Measurements from ENCODE around the gene COX7B2.

The COX7B2 gene, protein sequence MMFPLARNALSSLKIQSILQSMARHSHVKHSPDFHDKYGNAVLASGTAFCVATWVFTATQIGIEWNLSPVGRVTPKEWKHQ

DNA sequence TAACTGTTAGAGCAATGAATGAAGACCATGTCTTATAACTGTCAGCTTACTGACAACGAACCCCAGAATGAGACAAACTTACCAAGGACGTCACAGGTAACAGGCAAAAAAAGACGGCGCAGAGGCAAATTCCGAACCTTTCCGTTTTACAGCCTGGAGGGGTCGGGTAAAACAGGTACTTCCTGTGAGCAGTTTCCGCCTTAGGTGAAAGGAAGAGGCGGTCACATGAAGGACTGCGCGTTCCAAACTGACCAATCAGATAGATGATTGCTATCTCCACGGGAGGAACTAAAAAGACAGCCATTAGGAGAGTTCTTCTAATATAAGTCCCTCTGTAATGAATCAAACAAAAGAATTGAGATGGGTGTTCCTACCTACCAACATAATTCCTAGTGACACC, at the start of gene COX7B2:
Gene COX7B2 (minus strand): TSS at position 168 of the 400 bp plus-strand sequence. CDS start 174,053 bp downstream, outside the sequence.
- DNase-seq, result no peak

DNA sequence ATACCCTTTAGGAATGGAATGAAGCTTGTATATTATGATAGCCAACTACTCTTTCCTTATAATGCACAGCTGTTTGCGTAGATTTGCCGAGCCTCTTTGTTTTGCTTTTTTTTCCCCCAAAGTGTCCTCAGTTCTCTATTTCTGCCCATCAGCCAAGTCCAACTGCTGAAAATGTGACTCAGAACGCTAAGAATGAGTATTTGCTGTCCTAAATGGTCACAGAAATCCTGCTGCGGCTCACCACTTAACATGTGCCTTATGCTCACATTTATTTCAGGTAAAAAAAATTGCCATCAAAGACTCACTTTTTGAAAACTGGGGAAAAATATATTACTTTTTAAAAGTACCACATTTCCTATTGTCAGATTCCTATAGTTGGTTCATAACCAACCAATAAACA, 47.4 kb upstream of the COX7B2 start:
- DNase-seq, result no peak

- no peak for DNase-seq
Measured at GRCh38 chr4:46955601-46956000, 46.6 kb upstream of the COX7B2 start.

DNA sequence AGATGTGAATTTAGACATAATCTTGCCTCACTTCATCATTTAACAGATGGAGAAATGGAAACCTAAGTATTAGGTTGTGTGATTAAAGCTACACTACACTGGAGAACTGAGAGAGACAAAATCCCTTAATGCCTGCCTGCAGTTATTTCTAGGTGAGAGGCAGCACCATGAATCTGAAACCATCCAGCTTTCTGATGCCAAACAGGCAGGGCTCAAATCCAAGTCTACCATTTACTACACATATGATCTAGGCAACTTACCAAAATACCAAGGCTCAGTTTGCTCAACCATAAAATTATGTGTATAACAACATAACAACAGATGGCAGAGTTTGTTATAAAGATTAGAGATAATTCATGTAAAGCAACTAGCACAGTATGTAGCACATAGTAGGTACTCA, 45.6 kb upstream of the COX7B2 start:
- no peak for DNase-seq

DNA sequence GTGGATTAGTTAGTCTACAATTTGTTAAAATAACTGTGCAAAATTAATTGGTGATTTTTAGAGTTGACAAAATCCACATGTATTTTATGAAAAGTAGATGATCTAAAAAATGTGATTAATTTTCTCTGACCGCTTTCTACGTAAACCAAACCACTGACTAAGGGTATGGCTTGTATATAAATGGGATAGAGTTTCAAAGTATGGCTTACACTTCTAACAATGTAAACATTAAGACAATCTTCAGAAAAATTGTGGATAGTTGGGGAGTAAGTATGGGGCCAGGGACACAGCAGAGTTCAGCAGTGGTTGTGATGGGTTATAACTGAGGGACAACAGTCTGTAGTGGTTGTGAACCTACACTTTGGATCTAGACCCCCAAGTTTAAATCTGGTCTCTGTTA, 44.5 kb upstream of the COX7B2 start:
- DNase-seq, result no peak

DNA sequence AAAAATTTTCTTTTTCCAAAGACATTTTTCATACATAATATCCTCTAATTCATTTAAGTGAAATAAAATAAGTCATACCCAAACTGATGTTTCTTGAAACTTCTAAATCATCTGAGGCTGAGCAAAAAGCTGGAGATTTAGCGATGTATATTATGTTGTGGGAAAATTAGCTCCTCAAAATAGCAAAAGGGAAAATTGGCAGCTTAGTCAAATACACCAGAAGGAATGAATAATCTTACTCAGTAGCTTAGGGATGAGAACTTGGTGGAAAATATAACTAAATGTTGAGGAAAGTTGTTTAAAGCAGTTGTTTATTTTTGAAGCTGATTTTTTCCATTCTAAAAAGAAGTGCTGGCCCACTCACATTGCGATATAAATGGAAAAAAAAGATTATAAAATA, 43.4 kb upstream of the COX7B2 start:
- no peak for DNase-seq

- no peak for DNase-seq
Measured at GRCh38 chr4:46950826-46951225, 41.8 kb upstream of the COX7B2 start.

DNA sequence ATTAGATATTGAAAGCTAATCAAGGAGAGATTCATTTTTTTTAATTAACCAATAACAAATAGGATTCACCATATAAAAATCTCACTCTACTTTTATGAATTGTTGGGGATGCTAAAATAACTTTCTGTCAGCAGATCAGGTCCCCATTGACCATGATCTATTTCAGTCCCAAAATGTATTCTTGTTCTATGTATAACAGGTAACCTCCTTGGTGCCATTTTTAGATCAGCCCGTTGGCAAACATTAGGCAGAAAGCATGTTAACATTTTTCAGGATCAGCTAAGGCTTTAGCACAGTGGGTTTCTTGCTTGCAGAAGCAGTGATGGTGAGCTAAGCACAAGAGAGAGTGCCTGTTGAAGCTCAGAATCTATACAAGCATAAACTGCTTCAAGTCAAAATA, 40.8 kb upstream of the COX7B2 start:
- DNase-seq, result no peak

DNA sequence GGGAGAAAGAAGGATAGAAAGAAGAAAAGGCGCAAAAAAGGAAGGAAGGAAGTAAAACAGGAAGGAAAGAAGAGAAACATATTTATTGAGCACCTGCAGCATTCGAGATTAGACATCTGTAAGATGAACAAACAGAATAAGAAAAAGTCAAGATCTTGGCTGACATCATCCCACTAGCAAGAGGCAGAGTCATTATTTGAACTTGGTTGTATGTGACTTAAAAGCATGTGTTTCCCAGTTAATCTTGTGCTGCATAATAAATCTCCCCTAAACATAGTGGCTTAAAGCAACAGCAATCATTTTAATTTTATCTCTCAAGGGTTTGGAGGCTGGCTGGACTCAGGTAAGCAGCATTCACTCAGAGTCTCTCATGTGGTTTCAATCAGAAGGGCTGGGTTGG, 38.5 kb upstream of the COX7B2 start:
- no peak for DNase-seq

- DNase-seq, result no peak
Measured at GRCh38 chr4:46946919-46947536, 38.0 kb upstream of the COX7B2 start.

DNA sequence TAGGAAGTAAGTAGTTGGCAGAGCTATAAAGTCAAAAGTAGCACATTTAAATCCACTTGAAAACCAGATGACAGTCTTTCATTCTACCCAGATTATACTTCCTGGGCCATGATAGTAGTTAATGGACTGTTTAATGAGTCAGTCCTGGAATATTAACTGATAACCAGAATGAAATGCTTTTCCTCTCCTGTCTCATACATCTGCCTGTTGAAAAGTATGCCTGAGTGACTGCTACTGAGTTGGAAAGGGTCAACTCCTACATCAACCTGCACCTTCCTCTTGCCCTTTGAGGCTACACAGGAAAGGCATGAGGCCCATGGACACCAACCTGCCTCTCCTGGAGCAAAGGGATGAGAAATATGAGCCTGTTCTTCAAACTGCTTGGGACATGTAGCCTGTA, 36.0 kb upstream of the COX7B2 start:
- no peak for DNase-seq

DNA sequence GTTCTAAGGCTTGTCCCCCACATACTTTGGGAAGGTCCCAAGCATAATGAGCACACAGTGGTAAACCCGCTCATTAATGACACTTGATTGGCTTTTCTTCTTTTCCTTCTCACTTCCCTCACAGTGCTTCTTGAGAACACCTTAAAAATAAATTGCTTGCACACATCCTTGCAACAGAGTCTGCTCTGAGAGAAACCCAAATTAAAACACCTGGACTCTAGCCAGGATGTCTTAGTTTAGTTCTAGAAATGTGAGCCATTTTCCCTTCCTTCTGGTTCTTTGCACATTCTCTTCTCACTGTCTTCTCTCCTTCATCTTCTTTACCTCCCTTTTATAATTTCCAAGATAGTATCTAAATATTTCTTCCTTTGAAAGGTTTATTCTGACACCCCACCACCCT, 35.3 kb upstream of the COX7B2 start:
- no peak for DNase-seq

DNA sequence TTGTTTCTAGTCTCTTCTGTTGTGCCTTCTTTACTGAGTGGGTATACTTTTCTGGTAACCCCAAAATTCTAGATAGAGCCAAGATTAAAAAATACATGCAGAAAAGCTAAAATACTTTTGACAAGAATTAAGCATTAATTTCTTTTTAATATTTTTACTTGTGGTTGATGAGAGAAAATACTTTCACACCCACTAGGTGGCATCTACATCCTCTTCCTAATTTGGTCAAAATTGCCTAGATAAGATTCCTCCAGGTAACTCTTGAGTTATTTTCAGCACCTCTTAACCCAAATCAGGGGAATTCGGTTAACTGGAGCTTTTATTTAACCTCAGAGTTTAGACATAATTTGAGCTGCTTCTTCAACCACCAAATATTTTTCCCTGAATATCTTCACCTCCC, 28.4 kb upstream of the COX7B2 start:
- no peak for DNase-seq

DNA sequence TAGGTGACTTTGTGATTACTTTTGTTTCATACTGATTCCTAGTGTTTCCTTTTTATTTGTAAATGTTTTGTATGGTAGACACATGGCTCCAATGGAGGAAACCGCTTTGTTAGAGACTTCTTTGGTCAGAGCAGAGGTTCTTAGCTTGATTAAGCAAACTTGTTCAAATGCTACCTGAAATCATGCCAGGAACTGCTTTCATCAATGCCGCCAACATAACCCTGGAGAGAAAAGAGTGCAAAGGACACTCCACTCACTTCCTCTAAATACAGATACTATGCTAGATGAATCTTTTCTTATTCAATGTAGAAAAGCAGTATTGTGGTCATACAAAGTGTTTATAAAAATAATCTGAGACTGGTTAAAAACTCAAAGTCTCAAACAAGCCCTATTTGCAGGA, 25.7 kb upstream of the COX7B2 start:
- no peak for DNase-seq

- no peak for DNase-seq
Measured at GRCh38 chr4:46933686-46934085, 24.6 kb upstream of the COX7B2 start.

DNA sequence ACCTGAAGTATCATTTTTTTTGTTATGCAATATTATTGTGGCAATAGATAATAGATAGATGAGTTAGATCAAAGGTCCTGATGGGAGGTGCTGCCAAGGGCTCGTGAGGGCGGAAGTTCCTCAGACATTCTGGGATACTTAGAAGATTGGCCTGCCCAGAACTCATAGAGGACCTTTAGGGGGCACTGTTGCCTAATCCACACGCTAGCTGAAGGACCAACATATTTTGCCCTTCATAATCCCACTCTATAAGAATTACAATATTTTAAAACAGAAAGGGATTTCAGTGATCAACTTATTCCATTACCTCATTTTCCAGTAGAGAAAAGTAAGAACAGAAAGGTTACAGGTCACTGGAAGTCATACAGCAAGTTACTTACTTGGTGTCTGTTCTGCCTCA, 22.9 kb upstream of the COX7B2 start:
- DNase-seq, result peak; percentile 9

DNA sequence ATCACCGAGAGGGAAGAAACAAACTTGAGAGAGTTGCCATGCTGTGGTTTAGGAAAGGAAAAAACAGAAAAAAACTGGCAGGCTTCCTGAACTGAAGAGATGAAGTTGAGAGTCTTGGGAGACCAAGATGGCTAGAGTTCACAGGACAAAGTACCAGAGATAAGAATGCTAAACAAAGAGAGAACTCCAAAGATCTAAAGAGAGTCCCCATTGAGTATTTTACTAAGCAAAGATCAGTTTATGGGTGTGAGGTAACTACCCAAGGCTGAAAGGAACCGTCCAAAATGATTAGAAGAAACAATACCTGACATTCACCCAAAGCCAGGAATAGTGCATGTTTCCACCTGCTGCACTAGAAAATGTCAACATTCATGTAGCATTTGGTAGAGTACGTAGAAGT, 21.8 kb upstream of the COX7B2 start:
- DNase-seq, result no peak

GRCh38 chr4:46927201-46927600, 18.2 kb upstream of the COX7B2 start:
- no peak for DNase-seq

- no peak for DNase-seq
Measured at GRCh38 chr4:46924789-46925529, 15.9 kb upstream of the COX7B2 start.

DNA sequence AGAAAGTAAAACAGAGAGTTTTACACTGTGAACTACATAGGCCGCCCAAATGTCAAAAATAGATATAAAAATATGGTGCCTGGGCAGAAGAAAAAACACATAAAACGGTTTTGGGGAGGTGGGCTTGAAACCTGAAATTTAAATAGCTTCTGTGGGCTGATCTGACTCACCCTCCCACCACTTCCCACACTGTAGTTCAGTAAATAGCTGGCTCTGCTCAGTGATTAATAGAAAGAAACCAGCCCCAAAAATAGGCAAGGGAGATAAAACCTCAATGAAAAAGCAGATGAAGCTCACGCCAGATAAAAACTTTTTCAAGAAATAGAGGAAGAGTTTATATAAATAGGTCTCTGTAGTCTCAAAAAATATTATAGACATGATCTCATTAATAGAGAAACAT, 13.2 kb upstream of the COX7B2 start:
- DNase-seq, result no peak

GRCh38 chr4:46908148-46908547, 897 bp downstream of the COX7B2 start:
- DNase-seq, result no peak

DNA sequence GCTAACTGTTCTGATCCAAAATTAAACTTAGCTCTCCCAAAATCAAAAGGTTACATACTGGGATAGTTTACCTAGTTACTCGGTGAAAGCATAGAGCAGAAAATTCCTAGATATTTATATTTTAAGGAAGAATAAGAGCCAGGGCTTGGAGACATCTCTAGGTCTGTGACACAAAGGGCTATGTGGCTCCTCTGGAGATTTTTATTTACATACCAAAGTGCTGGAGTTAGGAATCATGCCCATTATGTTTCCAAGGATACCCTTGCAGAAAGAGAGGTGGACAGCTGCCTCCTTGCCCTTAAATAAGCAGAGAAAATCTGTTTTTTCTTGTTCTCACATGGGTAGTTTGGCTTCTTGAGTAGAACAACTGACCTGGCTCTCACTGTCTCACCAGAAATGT, 9.0 kb downstream of the COX7B2 start:
- no peak for DNase-seq

DNA sequence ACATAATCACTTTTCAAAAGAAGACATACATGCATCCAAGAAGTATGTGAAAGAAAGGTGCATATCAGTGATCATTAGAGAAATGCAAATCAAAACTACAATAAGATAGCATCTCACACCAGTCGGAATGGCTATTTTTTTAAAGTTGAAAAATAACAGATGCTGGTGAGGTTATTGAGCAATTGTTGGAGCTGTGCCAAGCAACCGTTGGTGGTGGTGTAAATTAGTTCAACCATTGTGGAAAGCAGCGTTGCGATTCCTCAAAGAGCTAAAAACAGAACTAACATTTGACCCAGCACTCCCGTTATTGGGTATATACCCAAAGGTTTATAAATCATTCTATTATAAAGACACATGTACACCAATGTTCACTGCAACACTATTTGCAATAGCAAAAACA, 14.2 kb downstream of the COX7B2 start:
- no peak for DNase-seq

GRCh38 chr4:46890056-46890455, 19.0 kb downstream of the COX7B2 start:
- no peak for DNase-seq

- DNase-seq, result no peak
Measured at GRCh38 chr4:46889410-46889809, 19.6 kb downstream of the COX7B2 start.
